ENCODE data around the gene HSD17B2.

The HSD17B2 gene

GRCh38 chr16:82050506-82050905 lies 15.5 kb downstream of the HSD17B2 start:
- no peak for DNase-seq (ENCODE audit: low spot score)

GRCh38 chr16:82050909-82051357 lies 15.9 kb downstream of the HSD17B2 start:
- DNase-seq (ENCODE audit: low spot score) = no peak

GRCh38 chr16:82051656-82052055 lies 16.6 kb downstream of the HSD17B2 start:
- DNase-seq (ENCODE audit: low spot score) = no peak

GRCh38 chr16:82055117-82055516 lies 20.1 kb downstream of the HSD17B2 start:
- no peak for DNase-seq (ENCODE audit: low spot score)

GRCh38 chr16:82055728-82056549 lies 20.9 kb downstream of the HSD17B2 start:
- no peak for DNase-seq (ENCODE audit: low spot score)

- DNase-seq (ENCODE audit: low spot score) = no peak
Measured at GRCh38 chr16:82056550-82056896, 21.5 kb downstream of the HSD17B2 start.

- peak; percentile 34 for DNase-seq (ENCODE audit: low spot score)
Measured at GRCh38 chr16:82059161-82059982, 24.3 kb downstream of the HSD17B2 start.

- no peak for DNase-seq (ENCODE audit: low spot score)
Measured at GRCh38 chr16:82059983-82060421, 24.9 kb downstream of the HSD17B2 start.

GRCh38 chr16:82061861-82062525 lies 26.9 kb downstream of the HSD17B2 start:
- DNase-seq (ENCODE audit: low spot score) = no peak

GRCh38 chr16:82062645-82063058 lies 27.6 kb downstream of the HSD17B2 start:
- peak; percentile 83 for DNase-seq (ENCODE audit: low spot score)

- no peak for DNase-seq (ENCODE audit: low spot score)
Measured at GRCh38 chr16:82063456-82064082, 28.5 kb downstream of the HSD17B2 start.

GRCh38 chr16:82067042-82067803 lies 32.2 kb downstream of the HSD17B2 start:
- DNase-seq (ENCODE audit: low spot score) = peak; percentile 32

- DNase-seq (ENCODE audit: low spot score) = no peak
Measured at GRCh38 chr16:82067804-82068325, 32.8 kb downstream of the HSD17B2 start.

- DNase-seq (ENCODE audit: low spot score) = peak; percentile 67
Measured at GRCh38 chr16:82070656-82071369, 35.8 kb downstream of the HSD17B2 start.

GRCh38 chr16:82071421-82071820 lies 36.4 kb downstream of the HSD17B2 start:
- DNase-seq (ENCODE audit: low spot score) = no peak

- DNase-seq (ENCODE audit: low spot score) = no peak
Measured at GRCh38 chr16:82072313-82072712, 37.3 kb downstream of the HSD17B2 start.

GRCh38 chr16:82074019-82074558 lies 39.0 kb downstream of the HSD17B2 start:
- no peak for DNase-seq (ENCODE audit: low spot score)

GRCh38 chr16:82078125-82078524 lies 43.1 kb downstream of the HSD17B2 start:
- DNase-seq (ENCODE audit: low spot score) = no peak

- no peak for DNase-seq (ENCODE audit: low spot score)
Measured at GRCh38 chr16:82079892-82080291, 44.8 kb downstream of the HSD17B2 start.

GRCh38 chr16:82081264-82081663 lies 46.2 kb downstream of the HSD17B2 start:
- DNase-seq (ENCODE audit: low spot score) = no peak
